ENCODE results near the gene C18orf32.

C18orf32 gene

GRCh38 chr18:49486953-49487710, at the start of gene C18orf32:
C18orf32 (minus strand) TSS chr18:49487234; CDS start chr18:49483748, 3,486 bp downstream.
- H3K4me3 ChIP-seq (ENCODE audit: control insufficient read depth, low read depth, low read length): peak within 1 kb of the TSS; percentile 61
- TF ChIP-seq, protein P1, sequence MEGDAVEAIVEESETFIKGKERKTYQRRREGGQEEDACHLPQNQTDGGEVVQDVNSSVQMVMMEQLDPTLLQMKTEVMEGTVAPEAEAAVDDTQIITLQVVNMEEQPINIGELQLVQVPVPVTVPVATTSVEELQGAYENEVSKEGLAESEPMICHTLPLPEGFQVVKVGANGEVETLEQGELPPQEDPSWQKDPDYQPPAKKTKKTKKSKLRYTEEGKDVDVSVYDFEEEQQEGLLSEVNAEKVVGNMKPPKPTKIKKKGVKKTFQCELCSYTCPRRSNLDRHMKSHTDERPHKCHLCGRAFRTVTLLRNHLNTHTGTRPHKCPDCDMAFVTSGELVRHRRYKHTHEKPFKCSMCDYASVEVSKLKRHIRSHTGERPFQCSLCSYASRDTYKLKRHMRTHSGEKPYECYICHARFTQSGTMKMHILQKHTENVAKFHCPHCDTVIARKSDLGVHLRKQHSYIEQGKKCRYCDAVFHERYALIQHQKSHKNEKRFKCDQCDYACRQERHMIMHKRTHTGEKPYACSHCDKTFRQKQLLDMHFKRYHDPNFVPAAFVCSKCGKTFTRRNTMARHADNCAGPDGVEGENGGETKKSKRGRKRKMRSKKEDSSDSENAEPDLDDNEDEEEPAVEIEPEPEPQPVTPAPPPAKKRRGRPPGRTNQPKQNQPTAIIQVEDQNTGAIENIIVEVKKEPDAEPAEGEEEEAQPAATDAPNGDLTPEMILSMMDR (IDR thresholded peaks at IDR 0.05; ENCODE audit: control insufficient read depth, insufficient read depth, low read depth, low read length, missing control alignments): no peak
- DNase-seq (ENCODE audit: low read depth): peak; percentile 73

DNA sequence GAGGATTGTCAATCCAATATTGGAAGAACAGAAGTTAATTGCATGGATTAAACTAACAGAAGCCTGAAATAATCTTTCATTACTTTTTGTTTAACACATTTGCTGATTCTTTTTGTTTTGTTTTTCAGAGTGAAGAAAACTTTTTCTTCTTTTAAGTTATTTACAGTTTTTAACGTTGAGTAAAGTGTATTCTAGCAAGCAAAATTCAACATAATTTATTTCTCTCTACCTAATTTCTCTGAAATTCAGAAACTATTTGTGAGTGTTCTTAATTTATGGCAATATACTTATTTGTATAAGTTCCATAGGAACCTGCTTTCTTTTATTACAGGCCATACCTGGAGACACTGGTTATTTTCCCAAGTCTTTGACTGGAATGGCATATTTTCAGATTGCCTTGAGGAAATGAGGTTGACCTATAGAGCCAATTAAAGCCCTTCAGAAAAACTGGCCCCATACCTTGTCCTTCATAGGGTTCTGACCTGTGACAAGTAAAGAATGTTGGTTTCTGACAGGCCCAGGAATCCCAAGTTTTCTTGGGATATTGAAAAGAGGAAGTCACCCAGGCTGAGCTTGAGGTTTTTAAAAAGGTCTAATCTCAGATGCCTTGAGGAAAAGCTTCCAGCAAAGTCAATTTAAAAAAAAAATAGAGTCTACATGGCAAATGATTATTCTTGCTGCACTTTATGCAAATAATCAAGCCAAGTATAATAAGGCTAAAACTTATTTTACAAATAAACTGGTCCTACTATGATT, 48.0 kb upstream of the C18orf32 start:
- TF ChIP-seq, protein P1 (IDR thresholded peaks at IDR 0.05; ENCODE audit: control insufficient read depth, insufficient read depth, low read depth, low read length, missing control alignments): no peak
- H3K4me3 ChIP-seq (ENCODE audit: control insufficient read depth, low read depth, low read length): no peak overlapping the region
- DNase-seq (ENCODE audit: low read depth): no peak

- no peak overlapping the region for H3K4me3 ChIP-seq (ENCODE audit: control insufficient read depth, low read depth, low read length)
- TF ChIP-seq, protein P1 (IDR thresholded peaks at IDR 0.05; ENCODE audit: control insufficient read depth, insufficient read depth, low read depth, low read length, missing control alignments): no peak
- no peak for DNase-seq (ENCODE audit: low read depth)
Measured at GRCh38 chr18:49531678-49532153, 44.7 kb upstream of the C18orf32 start.

GRCh38 chr18:49529596-49529995, 42.6 kb upstream of the C18orf32 start:
- TF ChIP-seq, protein P1 (IDR thresholded peaks at IDR 0.05; ENCODE audit: control insufficient read depth, insufficient read depth, low read depth, low read length, missing control alignments): no peak
- DNase-seq (ENCODE audit: low read depth): no peak
- H3K4me3 ChIP-seq (ENCODE audit: control insufficient read depth, low read depth, low read length): no peak overlapping the region

DNA sequence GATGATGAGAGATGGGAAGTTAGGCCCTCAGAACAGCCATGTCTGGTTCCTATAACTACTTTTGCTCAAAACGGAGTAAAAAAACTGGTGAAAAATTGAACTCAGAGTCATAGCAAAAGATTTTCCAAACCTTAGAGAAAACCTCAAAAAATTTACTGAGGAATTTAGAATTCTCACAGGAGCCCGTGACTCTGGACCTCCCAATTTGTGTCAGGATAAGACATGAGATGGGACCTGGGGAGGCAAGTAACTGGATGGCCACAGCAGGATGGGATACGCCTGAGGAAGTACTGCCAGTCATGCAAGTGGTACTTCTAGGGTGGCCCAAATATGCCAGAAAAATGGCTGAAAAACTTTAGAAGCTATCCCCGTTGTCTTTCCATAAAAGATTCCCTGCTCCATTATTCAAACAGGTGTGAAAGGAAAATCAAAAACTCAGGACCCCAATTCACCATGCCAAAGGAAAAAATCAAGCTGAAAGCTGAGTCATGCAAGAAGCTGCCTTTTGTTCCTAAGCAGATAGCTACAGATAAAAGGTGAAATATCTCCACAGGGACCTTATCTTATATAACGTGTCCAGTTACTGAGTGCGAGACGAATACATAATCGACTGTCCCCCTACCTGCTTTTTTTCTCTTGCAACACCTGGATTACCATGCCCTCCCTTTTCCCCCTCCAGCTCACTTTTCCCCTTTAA, 40.7 kb upstream of the C18orf32 start:
- TF ChIP-seq, protein P1 (IDR thresholded peaks at IDR 0.05; ENCODE audit: control insufficient read depth, insufficient read depth, low read depth, low read length, missing control alignments): no peak
- no peak overlapping the region for H3K4me3 ChIP-seq (ENCODE audit: control insufficient read depth, low read depth, low read length)
- DNase-seq (ENCODE audit: low read depth): no peak

GRCh38 chr18:49525981-49526380, 38.9 kb upstream of the C18orf32 start:
- H3K4me3 ChIP-seq (ENCODE audit: control insufficient read depth, low read depth, low read length): no peak overlapping the region
- TF ChIP-seq, protein P1 (IDR thresholded peaks at IDR 0.05; ENCODE audit: control insufficient read depth, insufficient read depth, low read depth, low read length, missing control alignments): no peak
- DNase-seq (ENCODE audit: low read depth): no peak

Measured in AG09309 (cell line).